KOPT-K1 (cell line): ENCODE measurements around the gene KMT5C.
A peak's percentile ranks its signal among the peaks of the same experiment; 100 is the strongest.

Experiments used
- H3K27ac ChIP-seq: fragments of 200-600 bp; sonication (generic); 2 replicates; pipeline ENCODE4 v1.5.1; 2016; ENCODE audit warnings: antibody characterized with exemption, mild to moderate bottlenecking, low read depth, low read length; ENCODE audit not compliant: poor library complexity, severe bottlenecking
- H3K36me3 ChIP-seq: fragments of 200-600 bp; sonication (generic); 2 replicates; pipeline ENCODE4 v1.5.1; 2017; ENCODE audit warnings: antibody characterized with exemption, mild to moderate bottlenecking, low read length, moderate library complexity; ENCODE audit not compliant: insufficient read depth
- H3K9me3 ChIP-seq: fragments of 200-600 bp; sonication (generic); 2 replicates; pipeline ENCODE4 v1.5.1; 2017; ENCODE audit warnings: antibody characterized with exemption, low read length, mild to moderate bottlenecking; ENCODE audit not compliant: insufficient read depth, poor library complexity, severe bottlenecking

The KMT5C gene

GRCh38 chr19:55379174-55379573 lies 39.5 kb downstream of the KMT5C start:
- no peaks in the 10 kb centered on the region for H3K9me3 ChIP-seq
- H3K36me3 ChIP-seq, result no peaks in the 10 kb centered on the region
- no peak overlapping the region for H3K27ac ChIP-seq

GRCh38 chr19:55382013-55382412 lies 42.3 kb downstream of the KMT5C start:
- Histone ChIP-seq H3K36me3 (peaks cover 11% of the 10 kb centered on the region), H3K27ac (no peak overlapping the region), H3K9me3 (no peaks in the 10 kb centered on the region)

GRCh38 chr19:55382522-55383054 lies 42.9 kb downstream of the KMT5C start:
- no peaks in the 10 kb centered on the region for H3K9me3 ChIP-seq
- peak overlapping the region; percentile 56 for H3K27ac ChIP-seq
- H3K36me3 ChIP-seq, result peaks cover 16% of the 10 kb centered on the region

GRCh38 chr19:55383279-55384130 lies 43.8 kb downstream of the KMT5C start:
- Histone ChIP-seq H3K27ac (peak overlapping the region; percentile 91), H3K36me3 (peaks cover 26% of the 10 kb centered on the region), H3K9me3 (no peaks in the 10 kb centered on the region)

- Histone ChIP-seq H3K27ac (peak within 1 kb of the TSS; percentile 91), H3K36me3 (peaks cover 34% of the 10 kb centered on the region)
Observed at GRCh38 chr19:55384131-55384919, 44.6 kb downstream of the KMT5C start, which contains the start of gene TMEM238. TSS of gene TMEM238 (minus strand) at chr19:55384292. CDS start at chr19:55384259, 33 bp downstream.

GRCh38 chr19:55384920-55385723 lies 45.4 kb downstream of the KMT5C start:
- peaks cover 42% of the 10 kb centered on the region for H3K36me3 ChIP-seq
- no peaks in the 10 kb centered on the region for H3K9me3 ChIP-seq
- H3K27ac ChIP-seq, result peak overlapping the region; percentile 91

More at GRCh38 chr19:55384131-55384919, 44.6 kb downstream of the KMT5C start, which contains the start of gene TMEM238:
- H3K9me3 ChIP-seq, result no peaks in the 10 kb centered on the region

- peak within 1 kb of the TSS; percentile 91 for H3K27ac ChIP-seq
- H3K36me3 ChIP-seq, result peaks cover 50% of the 10 kb centered on the region
- H3K9me3 ChIP-seq, result no peaks in the 10 kb centered on the region
Observed at GRCh38 chr19:55385724-55386492, 46.2 kb downstream of the KMT5C start, which contains the start of gene RPL28. TSS of gene RPL28 (plus strand) at chr19:55385932. CDS start at chr19:55386358, 426 bp downstream.

GRCh38 chr19:55386493-55386971 lies 46.9 kb downstream of the KMT5C start:
- Histone ChIP-seq H3K27ac (peak overlapping the region; percentile 91), H3K9me3 (no peaks in the 10 kb centered on the region), H3K36me3 (peaks cover 56% of the 10 kb centered on the region)

- peak overlapping the region; percentile 91 for H3K27ac ChIP-seq
- H3K9me3 ChIP-seq, result no peaks in the 10 kb centered on the region
- H3K36me3 ChIP-seq, result peaks cover 63% of the 10 kb centered on the region
Observed at GRCh38 chr19:55387736-55388497, 48.2 kb downstream of the KMT5C start.

GRCh38 chr19:55389386-55390317 lies 50.0 kb downstream of the KMT5C start:
- H3K9me3 ChIP-seq, result no peaks in the 10 kb centered on the region
- H3K36me3 ChIP-seq, result peaks cover 63% of the 10 kb centered on the region
- no peak overlapping the region for H3K27ac ChIP-seq

- H3K36me3 ChIP-seq, result peaks cover 63% of the 10 kb centered on the region
- H3K27ac ChIP-seq, result no peak overlapping the region
- no peaks in the 10 kb centered on the region for H3K9me3 ChIP-seq
Observed at GRCh38 chr19:55390461-55390880, 50.8 kb downstream of the KMT5C start.

- no peaks in the 10 kb centered on the region for H3K9me3 ChIP-seq
- peaks cover 60% of the 10 kb centered on the region for H3K36me3 ChIP-seq
- H3K27ac ChIP-seq, result no peak overlapping the region
Observed at GRCh38 chr19:55391191-55391670, 51.6 kb downstream of the KMT5C start.
